Peyer's patch (tissue), 4 donors: ENCODE data around the gene TRAPPC12. TPM values are rescaled to one million over a fixed set of nuclear protein-coding genes. Genes with fewer than 3 reads are reported as not detected.

Experiments
- DNase-seq, 3 donors: peaks; one replicate each; pipeline ENCODE4 v3.0.0-alpha.2; 2017 to 2019
- H3K27ac ChIP-seq, 4 donors: fragments of 200-600 bp; sonication (generic); one replicate each; pipeline ENCODE4 v1.5.1; 2016 to 2019
- H3K27me3 ChIP-seq, 2 donors: fragments of 200-600 bp; sonication (generic); one replicate each; pipeline ENCODE4 v1.5.1; 2019
- H3K36me3 ChIP-seq, 3 donors: fragments of 200-600 bp; sonication (generic); one replicate each; pipeline ENCODE4 v1.5.1; 2016 to 2019
- H3K4me1 ChIP-seq, 4 donors: fragments of 200-600 bp; sonication (generic); one replicate each; pipeline ENCODE4 v1.5.1; 2016 to 2019
- H3K4me3 ChIP-seq, 4 donors: fragments of 200-600 bp; sonication (generic); 1 replicate in 3 of 4; 2 replicates in 1 of 4; pipeline ENCODE4 v1.5.1; 2016 to 2019; ENCODE audit warnings: mild to moderate bottlenecking in 1 of 4
- H3K9me3 ChIP-seq, 4 donors: fragments of 200-600 bp; sonication (generic); one replicate each; pipeline ENCODE4 v1.5.1; 2016 to 2019; ENCODE audit warnings: mild to moderate bottlenecking in 1 of 4
- POLR2A ChIP-seq, 2 donors: fragments of 450-650 bp; IDR thresholded peaks; one replicate each; pipeline ENCODE4 v1.5.1; 2017; ENCODE audit warnings: antibody characterized with exemption in 2 of 2, mild to moderate bottlenecking in 2 of 2, moderate library complexity in 2 of 2
- total RNA-seq, 4 donors: library from RNA; depleted of rRNA; stranded (reverse); fragments of >200 nt; gene quantifications; one replicate each; pipeline ENCODE4 v1.1.0, GENCODE V29; 2016
- TF ChIP-seq, protein P1 (sequence below), 6 experiments: fragments of 450-650 bp in 4 of 6; fragments of 200-600 bp in 2 of 6; sonication (generic) in 1 of 6; IDR thresholded peaks; one replicate each; pipeline ENCODE4 v1.5.1; 2017 to 2019; ENCODE audit warnings: antibody characterized with exemption in 6 of 6, mild to moderate bottlenecking in 3 of 6, moderate library complexity in 1 of 6

Gene TRAPPC12
- total RNA-seq, 4 donors from 2014 or later = 122 to 191 (median 158) TPM

DNA sequence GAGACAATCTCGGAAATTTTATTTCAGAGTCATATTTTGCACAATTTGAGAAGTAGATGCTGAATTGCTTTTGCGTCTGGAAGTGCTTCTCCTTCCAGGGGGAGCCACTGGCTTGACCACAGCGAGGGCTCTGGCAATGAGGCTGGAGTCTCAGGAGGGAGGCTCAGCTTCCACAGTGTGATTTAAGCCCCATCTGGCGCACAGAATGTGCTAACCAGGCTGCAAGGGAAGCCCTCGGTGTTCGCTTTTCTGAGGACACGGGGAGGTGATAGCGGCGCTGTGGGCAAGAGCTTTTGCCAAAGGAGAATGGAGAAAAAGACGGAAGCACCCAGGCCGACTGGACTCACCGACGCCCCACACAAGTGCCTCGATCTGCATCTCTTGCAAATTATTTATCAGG, 87.5 kb downstream of the TRAPPC12 start:
- no peaks in the 10 kb centered on the region for H3K27me3 ChIP-seq
- H3K4me3 ChIP-seq = no peak overlapping the region
- no peak overlapping the region for H3K27ac ChIP-seq
- H3K4me1 ChIP-seq = no peaks in the 10 kb centered on the region
- H3K9me3 ChIP-seq = no peaks in the 10 kb centered on the region
- DNase-seq = no peak
- TF ChIP-seq POLR2A (IDR thresholded peaks at IDR 0.05) = no peak
- TF ChIP-seq, protein P1, sequence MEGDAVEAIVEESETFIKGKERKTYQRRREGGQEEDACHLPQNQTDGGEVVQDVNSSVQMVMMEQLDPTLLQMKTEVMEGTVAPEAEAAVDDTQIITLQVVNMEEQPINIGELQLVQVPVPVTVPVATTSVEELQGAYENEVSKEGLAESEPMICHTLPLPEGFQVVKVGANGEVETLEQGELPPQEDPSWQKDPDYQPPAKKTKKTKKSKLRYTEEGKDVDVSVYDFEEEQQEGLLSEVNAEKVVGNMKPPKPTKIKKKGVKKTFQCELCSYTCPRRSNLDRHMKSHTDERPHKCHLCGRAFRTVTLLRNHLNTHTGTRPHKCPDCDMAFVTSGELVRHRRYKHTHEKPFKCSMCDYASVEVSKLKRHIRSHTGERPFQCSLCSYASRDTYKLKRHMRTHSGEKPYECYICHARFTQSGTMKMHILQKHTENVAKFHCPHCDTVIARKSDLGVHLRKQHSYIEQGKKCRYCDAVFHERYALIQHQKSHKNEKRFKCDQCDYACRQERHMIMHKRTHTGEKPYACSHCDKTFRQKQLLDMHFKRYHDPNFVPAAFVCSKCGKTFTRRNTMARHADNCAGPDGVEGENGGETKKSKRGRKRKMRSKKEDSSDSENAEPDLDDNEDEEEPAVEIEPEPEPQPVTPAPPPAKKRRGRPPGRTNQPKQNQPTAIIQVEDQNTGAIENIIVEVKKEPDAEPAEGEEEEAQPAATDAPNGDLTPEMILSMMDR (IDR thresholded peaks at IDR 0.05) = no peak
- H3K36me3 ChIP-seq = peaks cover 0 to 75% (median 0%) of the 10 kb centered on the region in 3 donors

DNA sequence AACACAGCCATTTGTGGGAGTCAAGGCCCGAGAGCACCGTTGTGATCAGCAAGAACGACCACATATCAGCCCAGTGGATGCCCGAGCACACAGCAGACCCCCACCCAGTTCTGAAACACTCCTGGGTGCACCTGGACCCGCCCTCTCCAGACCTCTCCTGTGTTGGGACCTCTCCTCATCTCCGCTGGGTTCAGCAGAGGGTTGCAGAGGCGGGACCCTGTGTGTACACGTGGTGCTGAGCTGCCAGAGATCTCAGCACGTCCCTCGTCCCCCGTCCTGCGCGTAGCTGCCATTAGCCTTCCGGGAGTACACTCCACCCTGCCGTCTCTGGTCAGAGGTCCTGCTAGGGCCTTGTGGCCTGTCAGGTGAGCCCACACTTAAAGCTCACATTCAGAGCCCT, 88.2 kb downstream of the TRAPPC12 start:
- no peak for DNase-seq

GRCh38 chr2:3468296-3468988, 88.9 kb downstream of the TRAPPC12 start:
- no peak overlapping the region for H3K4me3 ChIP-seq
- DNase-seq = no peak
- TF ChIP-seq, protein P1 (IDR thresholded peaks at IDR 0.05) = no peak
- TF ChIP-seq POLR2A (IDR thresholded peaks at IDR 0.05) = no peak
- H3K9me3 ChIP-seq = no peaks in the 10 kb centered on the region
- no peak overlapping the region for H3K27ac ChIP-seq
- no peaks in the 10 kb centered on the region for H3K4me1 ChIP-seq
- no peaks in the 10 kb centered on the region for H3K27me3 ChIP-seq
- H3K36me3 ChIP-seq = peaks cover 0 to 85% (median 0%) of the 10 kb centered on the region in 3 donors

More for the DNA sequence above, 88.2 kb downstream of the TRAPPC12 start:
- Histone ChIP-seq H3K36me3 (peaks cover 0 to 82% (median 0%) of the 10 kb centered on the region in 3 donors), H3K4me3 (no peak overlapping the region), H3K27me3 (no peaks in the 10 kb centered on the region), H3K9me3 (no peaks in the 10 kb centered on the region), H3K4me1 (no peaks in the 10 kb centered on the region), H3K27ac (no peak overlapping the region)
- TF ChIP-seq, protein P1 (IDR thresholded peaks at IDR 0.05) = no peak
- no peak for TF ChIP-seq POLR2A (IDR thresholded peaks at IDR 0.05)

DNA sequence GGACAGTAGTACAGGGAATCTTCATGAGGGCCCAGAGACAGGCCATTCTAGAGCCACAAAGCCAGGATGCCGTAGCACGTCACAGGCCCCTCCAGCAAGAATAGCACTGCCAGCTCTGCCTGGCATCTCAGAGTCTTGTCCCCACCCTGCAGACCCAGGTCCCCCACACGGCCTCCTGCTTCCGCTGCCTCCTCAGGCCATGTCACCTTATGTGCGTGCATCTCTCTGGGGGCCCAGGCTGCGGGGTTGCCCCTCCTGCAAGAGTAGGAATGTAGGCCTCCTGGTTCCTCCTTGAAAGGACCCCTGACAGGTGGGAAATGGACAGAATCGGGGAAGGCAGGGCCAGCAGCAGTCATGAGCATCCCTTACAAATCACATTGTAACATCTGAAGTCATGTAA, 90.0 kb downstream of the TRAPPC12 start:
- Histone ChIP-seq H3K4me3 (no peak overlapping the region), H3K36me3 (peaks cover 0 to 74% (median 0%) of the 10 kb centered on the region in 3 donors), H3K27me3 (no peaks in the 10 kb centered on the region), H3K4me1 (no peaks in the 10 kb centered on the region), H3K27ac (peak overlapping the region in 1 of 4 donors; percentile 47), H3K9me3 (no peaks in the 10 kb centered on the region)
- TF ChIP-seq, protein P1 (IDR thresholded peaks at IDR 0.05) = no peak
- no peak for TF ChIP-seq POLR2A (IDR thresholded peaks at IDR 0.05)
- no peak for DNase-seq

- Histone ChIP-seq H3K4me1 (no peaks in the 10 kb centered on the region), H3K27ac (peak overlapping the region in 1 of 4 donors; percentile 47), H3K9me3 (no peaks in the 10 kb centered on the region), H3K36me3 (peaks cover 0 to 68% (median 0%) of the 10 kb centered on the region in 3 donors), H3K4me3 (no peak overlapping the region), H3K27me3 (no peaks in the 10 kb centered on the region)
- DNase-seq = no peak
- TF ChIP-seq, protein P1 (IDR thresholded peaks at IDR 0.05) = no peak
- TF ChIP-seq POLR2A (IDR thresholded peaks at IDR 0.05) = no peak
Measured at GRCh38 chr2:3470166-3470651, 90.7 kb downstream of the TRAPPC12 start.
